Mucosa of descending colon (tissue), 3 donors: Measurements from ENCODE around the gene PHF19. TPM values are rescaled to one million over a fixed set of nuclear protein-coding genes. Genes with fewer than 3 reads are reported as not detected.

Source experiments
- ATAC-seq: fragments of 200-7000 bp; cut with Tn5 transposase; one replicate; pipeline ENCODE4 v1.9.1; 2020; ENCODE audit warnings: mild to moderate bottlenecking, moderate library complexity
- DNase-seq, 3 donors: peaks; one replicate each; pipeline ENCODE4 v3.0.0-alpha.2; 2020
- H3K36me3 ChIP-seq: fragments of 200-600 bp; one replicate; pipeline ENCODE4 v1.8.0; 2021; ENCODE audit warnings: low read depth, mild to moderate bottlenecking
- H3K4me1 ChIP-seq: fragments of 200-600 bp; one replicate; pipeline ENCODE4 v1.8.0; 2021; ENCODE audit warnings: low read depth, mild to moderate bottlenecking
- H3K4me3 ChIP-seq: fragments of 200-600 bp; one replicate; pipeline ENCODE4 v1.8.0; 2021; ENCODE audit warnings: mild to moderate bottlenecking
- H3K9me3 ChIP-seq: fragments of 200-600 bp; one replicate; pipeline ENCODE4 v1.8.0; 2021; ENCODE audit warnings: mild to moderate bottlenecking
- intact Hi-C, 2 donors: fragments of 100-400 bp; cut with DNase I in 1 of 2; cut with micrococcal nuclease in 1 of 2; formaldehyde crosslinking; loops; one replicate each; pipeline versions ENCODE4 v1.11.0 to v1.11.1; 2022; cut with DNase I, micrococcal nuclease
- total RNA-seq, 3 donors: library from RNA; stranded (reverse); fragmentation: NEBNext Ultra II Directional in 2 of 3; extraction: Animal tissue kit (Norgen Biotek cat#: 25700) in 2 of 3; gene quantifications; one replicate each; pipeline versions ENCODE4 v1.2.1 to v1.2.4, GENCODE V29; 2021 to 2023
- TF ChIP-seq, protein P1 (sequence below): fragments of 200-600 bp; IDR thresholded peaks from one replicate; pipeline ENCODE4 v1.8.0; 2022; ENCODE audit warnings: antibody characterized with exemption, mild to moderate bottlenecking
- donor health status: DM: no; HTN: no; CAD: no; lungs with moderate emphysema.
- donor health status: DM: no; HTN: no; CAD: no.
- donor health status: DM: no; HTN: yes; CAD: no.

The PHF19 gene
- total RNA-seq, 3 donors from 2014 or later, result 9.8 to 33.6 (median 26.6) TPM

GRCh38 chr9:120808931-120809330, 68.1 kb downstream of the PHF19 start:
- Histone ChIP-seq H3K4me3 (no peak overlapping the region), H3K9me3 (peaks cover 45% of the 10 kb centered on the region), H3K4me1 (no peaks in the 10 kb centered on the region), H3K36me3 (no peaks in the 10 kb centered on the region)
- intact Hi-C loops, result no loop called here
- TF ChIP-seq, protein P1, sequence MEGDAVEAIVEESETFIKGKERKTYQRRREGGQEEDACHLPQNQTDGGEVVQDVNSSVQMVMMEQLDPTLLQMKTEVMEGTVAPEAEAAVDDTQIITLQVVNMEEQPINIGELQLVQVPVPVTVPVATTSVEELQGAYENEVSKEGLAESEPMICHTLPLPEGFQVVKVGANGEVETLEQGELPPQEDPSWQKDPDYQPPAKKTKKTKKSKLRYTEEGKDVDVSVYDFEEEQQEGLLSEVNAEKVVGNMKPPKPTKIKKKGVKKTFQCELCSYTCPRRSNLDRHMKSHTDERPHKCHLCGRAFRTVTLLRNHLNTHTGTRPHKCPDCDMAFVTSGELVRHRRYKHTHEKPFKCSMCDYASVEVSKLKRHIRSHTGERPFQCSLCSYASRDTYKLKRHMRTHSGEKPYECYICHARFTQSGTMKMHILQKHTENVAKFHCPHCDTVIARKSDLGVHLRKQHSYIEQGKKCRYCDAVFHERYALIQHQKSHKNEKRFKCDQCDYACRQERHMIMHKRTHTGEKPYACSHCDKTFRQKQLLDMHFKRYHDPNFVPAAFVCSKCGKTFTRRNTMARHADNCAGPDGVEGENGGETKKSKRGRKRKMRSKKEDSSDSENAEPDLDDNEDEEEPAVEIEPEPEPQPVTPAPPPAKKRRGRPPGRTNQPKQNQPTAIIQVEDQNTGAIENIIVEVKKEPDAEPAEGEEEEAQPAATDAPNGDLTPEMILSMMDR, result no peak
- DNase-seq, result no peak
- no peak for ATAC-seq

- H3K4me3 ChIP-seq, result no peak overlapping the region
- intact Hi-C loops, result no loop called here
- DNase-seq (no peak), ATAC-seq (no peak)
- no peaks in the 10 kb centered on the region for H3K36me3 ChIP-seq
- TF ChIP-seq, protein P1, result no peak
- H3K4me1 ChIP-seq, result no peaks in the 10 kb centered on the region
- H3K9me3 ChIP-seq, result peaks cover 45% of the 10 kb centered on the region
Measured at GRCh38 chr9:120807607-120808379, 69.2 kb downstream of the PHF19 start.

Other genes with a start within 250 kb of the PHF19 start
- gene MEGF9, start 162.7 kb downstream of the PHF19 start, total RNA-seq, result 10 to 100 TPM in 1 of 3 donors, 1 to 10 TPM in 2; 6.3 to 16.7 (median 9.3) TPM
- gene FBXW2, start 83.8 kb downstream of the PHF19 start, total RNA-seq, result 10 to 100 TPM; 62.1 to 67.5 (median 65.0) TPM
- gene PSMD5, start 34.3 kb downstream of the PHF19 start, total RNA-seq, result 10 to 100 TPM; 30.1 to 46.9 (median 32.3) TPM
- gene TRAF1, start 49.6 kb upstream of the PHF19 start, total RNA-seq, result 1 to 10 TPM; 2.9 to 5.5 (median 3.8) TPM
- gene C5, start 173.1 kb upstream of the PHF19 start, total RNA-seq, result 1 to 10 TPM in 2 of 3 donors, under 1 TPM in 1; 0.58 to 3.8 (median 1.3) TPM
- gene CNTRL, start 197.8 kb upstream of the PHF19 start, total RNA-seq, result 10 to 100 TPM in 1 of 3 donors, 1 to 10 TPM in 2; 9.6 to 12.4 (median 9.7) TPM